GM18868 (cell line): ENCODE results near the gene MID1.

Experiments used
- ATAC-seq: cut with Tn5 transposase; IDR thresholded peaks from one replicate; pipeline ENCODE4 v1.9.1; 2021; ENCODE audit warnings: mild to moderate bottlenecking, moderate library complexity; ENCODE audit not compliant: unreplicated experiment

MID1 gene

DNA sequence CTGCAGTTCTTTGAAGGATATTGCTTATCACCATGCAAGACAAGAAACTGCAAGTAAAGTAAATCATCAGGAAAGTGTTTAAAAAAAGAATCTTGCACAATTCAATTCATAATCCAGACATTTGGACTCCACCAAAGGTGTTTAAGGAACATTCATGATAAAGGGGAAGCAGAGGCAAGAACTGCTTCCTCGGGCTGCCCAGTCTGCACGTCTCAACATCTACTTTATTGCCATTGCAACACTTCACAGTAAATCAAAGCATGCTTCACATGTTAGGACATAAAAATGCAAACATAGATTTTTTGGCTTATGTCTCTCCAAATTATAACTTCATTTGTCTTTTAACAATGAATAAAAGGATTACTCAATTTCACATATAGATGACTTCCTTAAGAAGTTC is 42.5 kb downstream of the MID1 start:
- ATAC-seq, result no peak

DNA sequence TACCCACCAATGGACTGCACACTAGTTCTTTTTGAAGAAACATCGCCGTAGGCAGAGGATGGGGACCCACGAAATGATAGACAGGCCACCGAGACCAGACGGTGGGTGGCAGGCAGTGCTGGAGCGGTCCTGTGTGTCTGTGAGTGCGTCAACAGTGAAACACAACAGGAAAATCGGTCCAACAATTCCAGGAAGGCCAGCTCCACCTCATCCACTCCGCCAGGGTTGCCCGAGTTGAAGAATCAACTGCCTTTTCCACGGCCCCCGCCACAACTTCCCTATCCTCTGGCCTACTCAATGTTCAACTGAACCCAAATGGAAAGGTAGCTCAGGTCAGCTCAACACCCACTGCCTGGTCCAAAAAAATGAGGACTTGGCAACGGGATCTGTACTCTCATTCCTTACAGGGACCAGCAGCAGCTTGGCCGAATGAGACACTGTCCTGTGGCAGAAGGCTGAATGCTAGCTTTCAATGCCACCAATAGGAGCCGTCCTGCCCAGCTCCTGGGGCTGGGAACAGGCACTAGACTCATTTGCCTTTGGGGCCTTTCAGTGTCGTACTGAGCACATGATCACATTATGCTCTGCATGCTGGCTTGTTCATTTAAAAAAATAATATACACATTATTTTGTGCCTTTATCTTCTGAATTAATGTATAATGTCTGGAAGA is 43.5 kb downstream of the MID1 start:
- ATAC-seq, result no peak

DNA sequence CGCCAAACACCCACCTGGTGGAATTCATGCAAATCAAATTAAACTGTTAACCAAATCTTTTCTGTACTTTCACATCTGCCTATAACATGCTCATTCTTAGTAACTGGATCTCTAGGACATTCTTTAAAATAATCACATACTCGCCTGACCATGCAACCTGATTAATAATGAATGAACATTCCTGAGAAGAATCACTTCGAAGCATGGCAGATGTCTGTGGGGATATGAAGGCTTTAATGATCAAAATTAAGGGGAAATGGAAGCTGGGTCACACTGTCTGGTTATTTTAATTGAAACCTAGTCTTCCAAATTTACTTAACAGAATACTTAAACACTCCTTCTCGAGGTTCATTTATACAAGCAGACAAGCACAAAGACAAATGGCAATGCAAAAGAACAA is 44.2 kb downstream of the MID1 start:
- no peak for ATAC-seq

DNA sequence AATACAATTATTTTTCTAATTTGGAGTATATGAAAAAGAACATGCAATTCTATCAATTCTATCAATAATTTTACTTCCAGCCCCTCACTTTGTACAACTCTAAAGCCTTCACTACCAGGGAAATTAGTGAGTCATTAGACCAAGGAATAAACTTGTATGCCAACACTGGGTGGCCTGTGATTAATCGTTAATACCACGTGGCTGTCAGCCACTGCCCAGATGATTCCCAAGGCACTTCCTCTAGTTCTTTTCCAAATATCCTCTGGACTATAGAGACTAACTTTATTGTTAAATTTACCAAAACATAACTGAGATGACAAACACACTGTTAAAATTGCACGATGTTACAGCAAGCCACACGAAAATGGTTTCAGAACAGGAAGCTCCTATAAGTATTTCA is 45.7 kb downstream of the MID1 start:
- ATAC-seq, result no peak

DNA sequence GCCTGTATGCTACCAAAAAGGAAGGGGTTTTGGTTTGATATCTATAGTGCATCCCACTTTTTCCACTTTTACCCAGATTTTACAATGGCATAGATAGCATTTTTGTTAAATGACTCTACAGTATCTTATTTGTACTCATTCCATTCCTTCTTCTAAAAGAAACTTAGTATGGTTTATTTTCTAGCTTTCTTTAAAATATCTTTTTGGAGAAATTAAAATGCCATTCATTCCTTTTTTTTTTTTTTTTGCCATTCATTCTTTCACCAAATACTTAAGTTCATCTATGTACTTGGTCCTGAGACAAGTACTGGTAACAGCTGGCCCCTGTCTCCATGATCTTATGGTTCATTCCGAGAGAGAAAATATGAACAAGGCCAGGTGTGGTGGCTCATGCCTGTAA is 49.1 kb downstream of the MID1 start:
- no peak for ATAC-seq

DNA sequence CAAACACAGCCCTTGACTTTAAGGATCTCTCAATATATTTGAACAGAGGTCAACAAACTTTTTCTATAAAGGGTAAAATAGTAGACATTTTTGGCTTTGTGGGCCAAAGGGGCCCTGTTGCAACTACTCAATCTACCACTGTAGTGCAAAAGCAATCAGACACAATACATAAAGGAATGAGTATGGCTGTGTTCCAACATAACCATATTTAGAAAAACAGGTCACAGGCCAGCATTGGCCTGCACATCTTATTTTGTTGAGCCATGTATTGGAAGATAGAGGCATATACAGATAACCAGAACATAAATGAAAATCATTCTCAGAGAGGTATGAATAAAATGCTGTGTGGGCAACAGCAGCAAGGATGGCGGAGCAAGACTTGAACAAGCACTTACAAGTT is 49.8 kb downstream of the MID1 start:
- ATAC-seq, result no peak

DNA sequence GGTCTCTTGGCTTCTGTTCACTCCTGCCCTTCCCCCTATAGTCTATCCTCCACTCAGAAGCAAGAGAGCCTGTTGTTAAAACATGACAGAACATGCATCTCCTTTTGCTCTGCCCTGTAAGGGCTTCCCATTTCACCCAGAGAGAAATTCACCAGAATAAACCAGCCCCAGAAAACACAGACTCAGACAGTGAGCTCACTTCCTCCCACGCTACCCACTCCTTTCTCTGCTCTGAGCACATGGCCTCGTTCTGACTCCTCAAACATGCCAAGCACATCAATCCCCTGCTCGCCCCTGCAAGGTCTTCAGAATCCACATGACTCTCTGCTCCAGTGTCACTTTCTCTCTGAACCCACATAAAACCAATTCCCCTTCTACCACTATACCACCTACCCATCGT is 50.4 kb downstream of the MID1 start:
- no peak for ATAC-seq

DNA sequence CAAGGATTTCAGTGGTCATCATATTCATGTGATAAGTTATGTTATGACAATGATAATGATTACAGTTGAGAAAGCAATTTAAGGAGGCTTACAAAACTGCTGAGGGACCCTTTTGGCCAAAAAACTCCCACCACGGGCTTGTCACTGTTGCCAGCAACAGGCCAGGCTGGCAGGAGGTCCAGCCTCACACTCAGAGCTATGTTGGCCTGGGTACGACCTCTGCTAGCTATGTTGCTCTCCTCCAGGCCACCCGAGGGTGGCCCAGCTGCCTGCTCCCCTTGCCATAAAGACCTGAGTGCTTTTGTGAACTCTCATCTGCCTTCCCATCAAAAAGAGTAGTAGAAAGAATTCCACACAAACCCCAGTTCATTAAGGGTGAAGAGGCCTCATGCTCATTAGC is 52.0 kb downstream of the MID1 start:
- ATAC-seq, result no peak

DNA sequence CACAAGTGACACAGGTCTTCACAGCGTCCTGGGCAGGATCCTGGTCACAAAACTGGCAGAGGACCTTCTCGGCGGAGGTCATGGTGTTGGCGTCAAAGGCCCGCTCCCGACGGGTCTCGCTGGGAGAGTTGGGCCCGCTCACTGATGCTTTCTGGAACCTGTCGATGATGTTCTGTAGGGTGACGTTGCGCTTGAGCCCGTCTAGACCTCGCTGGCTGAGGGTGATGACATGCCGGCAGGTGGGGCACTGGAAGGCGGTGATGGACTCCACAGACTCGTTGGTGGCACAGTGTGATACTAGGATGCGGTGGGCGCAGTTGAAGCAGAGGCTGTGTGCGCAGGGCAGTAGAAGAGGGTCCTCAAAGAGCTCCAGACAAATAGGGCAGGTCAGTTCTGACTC is 53.2 kb downstream of the MID1 start:
- ATAC-seq, result no peak

DNA sequence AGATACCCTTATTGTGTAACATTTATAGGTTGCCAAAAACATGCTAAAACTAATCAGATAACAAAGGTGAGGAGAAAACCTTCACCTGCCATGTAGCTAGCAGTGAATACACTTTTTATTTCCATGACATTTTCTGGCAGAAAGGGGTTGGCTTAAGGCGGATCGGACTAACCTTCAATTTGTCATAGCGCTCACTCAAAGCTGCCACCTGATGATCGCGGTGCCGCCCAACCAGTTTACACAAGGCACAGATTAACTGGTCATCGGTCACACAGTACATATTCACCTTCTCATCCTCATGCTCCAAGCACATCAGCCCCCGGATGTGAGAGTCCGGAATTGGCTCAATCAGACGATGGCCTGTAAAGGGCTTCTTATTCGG is 53.7 kb downstream of the MID1 start:
- no peak for ATAC-seq

DNA sequence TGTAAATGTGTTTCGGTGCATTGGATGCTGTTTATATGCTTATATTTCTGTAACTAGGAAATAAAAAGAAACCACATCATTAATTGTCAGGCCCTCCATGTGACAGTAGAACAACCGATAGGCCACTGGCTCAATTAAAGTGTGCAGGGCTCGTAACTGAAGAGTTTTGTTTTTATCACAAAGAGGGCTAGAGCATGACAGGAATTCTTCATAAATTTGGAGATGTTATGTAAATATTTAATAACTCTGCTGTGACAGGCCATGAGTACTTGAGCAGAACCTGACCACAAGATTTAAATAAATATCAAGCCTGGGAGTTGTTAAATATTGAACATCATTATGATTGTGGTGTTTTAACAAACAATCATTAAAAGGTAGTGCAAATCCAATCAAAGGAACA is 55.9 kb downstream of the MID1 start:
- ATAC-seq, result no peak

DNA sequence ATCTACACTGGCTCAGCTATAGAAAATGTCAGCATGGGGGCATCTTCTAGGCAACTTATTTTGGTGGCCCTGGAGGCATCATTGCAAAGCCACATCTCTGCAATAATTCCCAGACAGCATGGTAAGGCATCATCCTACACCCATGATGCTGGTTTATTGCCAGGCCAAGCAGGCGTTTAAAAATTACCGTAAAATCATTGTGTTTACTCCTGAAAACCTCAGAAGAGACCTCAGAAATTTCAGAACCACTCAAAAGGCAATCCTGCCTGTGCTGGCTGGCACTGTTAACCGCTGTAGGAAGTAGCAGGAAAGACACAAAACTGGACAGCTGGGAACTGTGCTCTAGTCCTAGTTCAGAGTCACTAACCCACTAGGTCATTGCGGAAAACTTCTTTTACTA is 63.2 kb downstream of the MID1 start:
- no peak for ATAC-seq

DNA sequence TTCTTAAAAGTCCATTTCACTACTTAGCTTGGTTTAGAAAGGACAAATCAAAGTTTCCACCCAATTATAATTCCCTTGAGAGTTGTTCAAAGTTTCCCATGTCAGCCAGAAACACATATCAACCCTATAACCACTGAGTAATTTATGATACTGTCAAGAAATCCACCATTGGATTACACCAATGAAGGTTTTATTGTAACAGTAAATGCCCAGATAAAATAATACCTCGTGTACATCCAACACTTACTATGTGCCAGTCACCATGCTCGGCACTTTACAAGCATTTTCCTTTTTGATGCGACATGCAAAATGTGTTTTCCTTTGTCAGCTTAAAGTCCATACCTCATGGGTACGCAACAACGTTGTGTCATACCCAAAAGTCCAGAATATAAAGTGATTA is 64.0 kb downstream of the MID1 start:
- ATAC-seq, result no peak

DNA sequence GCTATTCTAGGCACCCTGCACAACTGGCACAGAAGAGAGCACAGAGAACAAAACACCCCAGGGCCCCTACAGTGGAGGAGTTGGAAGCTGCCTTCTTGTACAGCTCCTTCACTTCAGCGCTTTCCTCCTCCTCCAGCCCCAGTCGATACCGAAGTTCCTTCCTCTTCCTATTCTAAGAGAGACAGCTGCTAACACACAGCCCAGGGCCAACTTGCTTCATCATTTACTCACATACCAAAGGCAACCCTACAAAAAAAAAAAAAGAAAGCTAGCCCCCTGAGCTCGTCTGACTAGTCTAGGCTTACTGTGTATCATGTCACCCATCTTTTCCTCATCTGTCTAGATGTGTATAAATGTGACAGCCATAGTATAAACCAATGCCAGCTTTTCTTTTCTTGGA is 64.5 kb downstream of the MID1 start:
- ATAC-seq, result no peak

DNA sequence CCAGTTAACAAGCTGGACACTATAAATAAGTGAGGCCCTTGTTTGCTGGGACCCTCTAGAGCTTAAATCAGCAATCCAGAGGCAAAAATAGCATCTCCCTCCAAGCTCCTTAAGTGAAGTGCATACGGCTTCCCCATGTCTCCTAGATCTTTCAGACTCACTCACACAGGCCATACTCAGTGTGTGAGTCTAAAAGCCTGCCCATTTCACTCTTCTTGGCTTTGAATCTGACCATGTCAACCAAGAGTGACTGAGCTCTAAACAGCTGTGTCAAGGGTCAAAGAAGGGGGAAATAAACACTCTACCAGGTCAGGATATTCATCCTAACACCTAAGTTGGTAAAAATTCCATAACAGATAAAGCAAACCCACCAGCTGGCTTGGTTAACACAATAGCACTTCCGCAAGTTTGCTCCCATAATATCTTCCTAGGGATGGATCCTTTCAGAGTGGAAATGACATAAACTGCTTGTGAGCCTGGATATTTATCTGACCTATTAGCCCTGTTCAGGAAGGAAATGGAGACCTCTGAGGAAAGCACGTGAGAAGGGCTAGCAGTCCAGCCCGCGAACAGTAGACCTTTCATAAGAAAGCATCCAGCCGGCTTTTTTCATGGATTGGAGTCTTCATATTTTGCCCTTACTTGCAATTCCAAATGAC is 65.6 kb downstream of the MID1 start:
- ATAC-seq, result no peak

DNA sequence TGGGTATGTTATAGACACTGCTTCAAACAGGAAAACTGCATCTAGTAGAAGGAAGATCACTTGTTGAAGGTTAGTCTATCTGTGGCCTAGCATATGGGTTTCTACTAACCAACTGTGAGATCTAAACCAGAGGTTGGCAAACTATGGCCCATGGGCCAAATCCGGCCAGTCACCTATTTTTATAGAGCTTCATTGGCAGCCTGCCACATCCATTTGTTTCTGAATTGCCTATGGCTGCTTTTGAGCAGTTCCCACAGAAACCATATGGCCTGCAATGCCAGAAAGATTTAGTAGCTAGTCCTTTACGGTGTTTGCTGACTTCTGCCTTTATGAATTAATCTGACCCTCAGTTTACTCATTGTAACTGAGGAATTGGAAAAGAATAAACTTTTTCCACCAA is 71.1 kb downstream of the MID1 start:
- no peak for ATAC-seq

DNA sequence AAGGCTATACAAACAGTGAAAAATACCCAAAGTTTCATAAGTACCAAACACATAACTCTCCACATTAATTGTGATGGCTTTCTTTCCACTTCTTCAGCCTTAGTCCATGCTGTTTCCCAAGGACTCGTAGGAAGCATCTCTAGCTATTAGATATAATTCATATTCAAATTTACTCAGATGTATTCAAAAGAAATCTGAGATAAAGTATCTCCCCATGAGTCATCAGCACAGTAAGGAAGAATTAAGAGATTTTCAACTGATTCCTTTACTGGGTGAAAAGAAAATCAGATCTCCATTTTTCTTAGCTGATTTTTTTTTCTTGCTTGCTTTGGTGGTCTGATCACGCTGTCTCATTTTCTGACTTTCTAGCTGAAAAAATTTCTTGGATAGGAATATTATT is 71.7 kb downstream of the MID1 start:
- ATAC-seq, result no peak

DNA sequence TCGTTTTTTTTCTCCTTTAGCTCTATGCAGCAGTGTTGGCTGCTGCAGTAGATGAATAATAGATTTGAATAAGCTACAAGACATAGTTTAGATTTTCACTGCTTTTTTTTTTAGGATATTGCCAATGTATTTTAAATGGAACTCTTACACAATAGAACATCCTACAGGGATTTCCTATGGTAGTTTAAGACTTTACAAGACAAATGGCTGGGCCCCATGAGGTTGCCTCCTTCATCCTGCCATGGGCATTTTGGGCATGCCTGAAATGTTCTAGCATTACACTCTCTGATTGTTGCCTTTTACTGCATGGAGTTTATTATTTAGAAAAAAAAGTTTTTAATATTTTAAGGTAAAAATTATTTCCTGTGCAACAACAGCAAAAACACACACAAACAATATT is 74.5 kb downstream of the MID1 start:
- no peak for ATAC-seq

DNA sequence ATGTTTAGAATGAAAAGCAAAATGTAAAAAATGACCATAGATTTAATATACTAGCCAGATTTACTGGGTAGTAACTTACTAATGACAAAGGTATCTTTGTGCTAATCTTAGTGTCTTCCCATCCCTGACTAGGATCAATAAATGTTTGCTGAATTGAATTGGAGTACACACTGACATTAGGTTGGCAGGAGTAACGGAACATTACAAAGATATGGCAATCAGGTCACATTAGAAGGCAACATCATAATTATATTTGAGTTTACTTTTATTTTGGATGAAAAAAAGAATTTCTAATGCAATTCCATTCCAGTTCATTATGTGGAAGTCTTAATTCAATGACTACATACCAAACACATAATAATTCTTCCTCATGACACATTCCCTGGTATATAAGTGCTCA is 77.8 kb downstream of the MID1 start:
- ATAC-seq, result no peak

DNA sequence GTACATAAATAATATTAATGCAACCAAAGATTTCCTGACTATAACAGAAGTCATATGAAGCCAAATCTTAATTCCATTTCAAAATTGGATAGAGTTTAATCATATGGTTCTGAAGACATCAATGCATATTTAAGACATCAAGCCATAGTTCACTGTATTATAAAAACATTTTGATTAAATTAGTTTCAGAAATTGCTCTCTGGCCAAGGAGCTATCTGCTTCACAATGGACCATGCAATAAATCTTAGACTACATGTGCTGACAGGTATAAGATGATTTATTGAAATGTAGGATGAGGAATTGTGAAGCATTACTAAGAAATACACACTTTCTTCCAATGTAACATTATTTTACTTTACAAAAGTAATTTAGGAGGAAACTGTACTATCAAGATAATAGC is 81.6 kb downstream of the MID1 start:
- ATAC-seq, result no peak

DNA sequence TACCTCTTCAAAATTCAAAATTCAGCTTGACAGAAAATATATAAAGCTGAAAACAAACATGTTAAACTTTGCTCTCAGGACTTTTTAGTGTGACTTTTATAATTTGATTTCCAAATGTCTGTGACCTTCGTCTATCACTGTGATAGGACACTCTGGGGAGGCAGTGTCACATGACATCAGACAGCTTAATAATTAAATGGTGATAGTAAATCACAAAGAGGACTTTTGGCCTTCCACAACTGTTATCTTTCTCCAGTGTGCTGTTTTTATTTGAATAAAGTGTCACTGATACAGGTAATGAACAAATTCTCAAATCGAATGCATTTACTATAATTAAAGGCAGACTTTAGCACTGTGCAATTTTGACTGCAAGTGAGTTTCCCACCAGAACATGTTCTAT is 83.1 kb downstream of the MID1 start:
- no peak for ATAC-seq

DNA sequence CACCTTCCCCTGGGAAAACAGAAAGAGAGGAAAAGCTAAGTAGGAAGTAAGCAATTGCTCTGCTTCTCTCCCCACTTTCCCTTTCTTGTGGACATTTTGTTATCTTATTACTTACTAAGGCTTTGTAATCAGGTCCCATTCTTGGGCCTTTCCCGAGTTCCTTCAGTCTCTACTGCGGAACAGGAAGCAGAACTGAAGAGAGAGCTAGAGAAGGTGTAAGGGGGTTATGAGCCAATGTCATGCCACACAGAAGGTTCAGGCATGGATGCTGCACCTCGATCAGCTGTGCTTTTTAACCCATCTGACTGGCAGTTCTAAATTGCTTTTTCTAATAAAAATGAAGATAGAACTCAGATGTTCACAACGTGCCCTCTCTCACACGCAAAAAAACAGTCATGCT is 83.6 kb downstream of the MID1 start:
- no peak for ATAC-seq

DNA sequence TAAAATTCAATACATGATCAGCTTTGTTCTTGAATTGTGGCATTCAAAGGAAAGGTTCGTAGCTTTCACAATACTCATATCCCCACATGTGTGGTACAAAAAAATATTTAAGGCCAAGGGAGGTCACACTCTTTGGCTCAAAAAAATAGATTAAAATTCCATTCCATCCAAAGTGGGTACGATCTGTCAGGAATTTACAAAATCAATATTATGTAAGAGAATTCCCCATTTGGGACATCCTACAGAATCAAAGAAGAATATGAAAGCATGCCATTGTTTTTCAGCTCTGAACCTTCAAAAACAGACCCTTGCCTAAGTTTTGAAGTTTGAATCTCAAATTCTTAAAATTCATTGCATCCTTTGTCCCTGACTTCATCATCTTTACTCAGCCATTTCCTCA is 85.8 kb downstream of the MID1 start:
- ATAC-seq, result no peak
